A204.1 (cell line): Measurements from ENCODE around the gene KCND3.

Experiments
- FAIRE-seq: peaks from 2 replicates; lab custom pipeline; 2012; peaks lifted over from hg19 to GRCh38; lab: Jason Lieb, UNC

KCND3 gene

DNA sequence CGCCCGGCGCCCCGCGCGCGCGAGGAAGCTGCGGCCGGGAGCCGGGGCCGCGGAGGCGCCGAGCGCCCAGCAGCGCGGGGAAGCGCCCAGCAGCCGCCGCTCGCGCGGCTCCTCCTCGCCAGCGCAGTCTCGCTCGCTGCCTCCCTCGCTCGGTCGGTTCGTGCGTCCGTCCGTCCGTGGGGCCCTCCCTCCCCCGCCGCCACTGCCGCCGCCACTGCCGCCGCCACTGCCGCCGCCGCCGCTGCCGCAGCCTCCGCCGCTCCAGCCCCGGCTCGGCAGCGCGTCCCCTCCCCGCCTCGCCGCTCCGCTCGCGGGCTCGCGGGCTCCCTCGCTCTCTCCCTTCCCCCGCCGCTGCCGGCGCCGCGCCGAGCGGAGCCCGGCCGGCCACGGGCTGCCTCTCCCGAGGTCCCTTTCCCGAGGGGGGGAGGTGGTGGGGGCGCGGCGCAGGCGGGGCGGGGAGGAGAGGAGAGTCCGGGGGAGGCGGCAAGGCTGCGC, at the start of gene KCND3:
Gene KCND3 (minus strand): TSS at position 138 of the 495 bp plus-strand sequence.
- FAIRE-seq, result no peak

DNA sequence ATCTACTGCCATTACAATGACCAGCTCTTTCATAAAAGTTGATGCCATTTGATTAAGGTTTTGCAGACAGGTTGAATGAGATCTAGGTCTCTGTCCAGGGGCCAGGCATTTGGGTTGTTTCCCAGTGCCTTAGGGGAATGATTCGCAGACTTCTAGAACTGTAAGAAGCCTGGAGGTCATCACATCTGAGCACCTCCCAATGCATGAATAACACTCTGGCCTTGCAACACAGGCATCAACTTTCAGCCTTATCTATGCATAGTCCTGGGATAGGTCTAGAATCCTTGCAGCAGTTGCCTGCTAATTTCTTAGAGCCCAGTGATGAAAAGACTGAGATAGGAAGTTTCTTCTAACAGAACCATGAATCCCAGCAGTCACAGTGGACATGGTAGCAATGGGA, 44.8 kb upstream of the KCND3 start:
- FAIRE-seq, result no peak

DNA sequence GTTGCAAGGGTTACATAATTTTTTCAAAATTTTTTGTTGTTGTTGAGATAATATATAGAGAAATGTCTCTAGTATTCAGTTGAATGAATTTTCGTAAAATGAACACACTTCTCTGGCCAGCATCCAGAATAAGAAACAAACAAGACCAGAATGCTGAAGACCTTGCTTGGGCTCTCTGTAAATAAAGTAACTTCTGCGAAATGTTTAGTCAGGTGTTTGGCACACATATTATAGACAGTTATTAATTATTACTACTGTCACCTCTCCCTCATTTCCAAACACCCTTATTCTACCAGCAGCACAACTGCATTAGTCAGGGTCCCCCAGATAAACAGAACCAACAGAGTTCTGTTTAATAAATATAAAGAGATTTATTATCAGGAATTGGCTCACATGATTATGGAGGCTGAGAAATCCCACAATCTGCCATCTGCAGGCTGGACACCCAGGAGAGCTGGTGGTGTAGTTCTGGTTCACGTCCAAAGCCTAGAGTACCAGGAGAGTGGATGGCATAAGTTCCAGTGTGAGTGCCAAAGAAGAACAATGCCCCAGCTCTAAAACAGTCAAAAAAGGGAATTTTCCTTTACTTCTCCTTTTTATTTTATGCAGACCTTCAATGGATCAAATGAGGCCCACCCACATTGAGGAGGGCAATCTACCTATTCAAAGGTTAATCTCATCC, 44.1 kb upstream of the KCND3 start:
- no peak for FAIRE-seq

DNA sequence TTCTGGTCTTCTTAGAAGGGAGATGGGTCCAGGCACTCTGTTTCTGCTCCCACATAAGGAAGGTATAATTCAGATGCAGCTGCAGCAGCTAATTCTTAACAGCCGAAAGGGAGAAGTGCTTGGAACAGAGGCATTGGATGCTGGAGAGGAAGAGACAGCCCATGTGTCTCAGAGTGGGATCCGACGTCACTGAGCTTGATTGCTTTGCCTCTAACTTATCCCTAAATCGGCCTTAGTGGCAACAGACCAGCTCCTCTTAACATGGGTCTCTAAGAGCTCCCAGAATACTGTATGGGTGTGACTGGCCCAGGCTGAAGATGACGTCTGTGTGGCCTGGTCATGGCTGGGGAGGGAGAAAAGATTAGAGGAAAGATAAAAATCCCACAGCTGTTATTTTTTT, 40.7 kb upstream of the KCND3 start:
- no peak for FAIRE-seq

DNA sequence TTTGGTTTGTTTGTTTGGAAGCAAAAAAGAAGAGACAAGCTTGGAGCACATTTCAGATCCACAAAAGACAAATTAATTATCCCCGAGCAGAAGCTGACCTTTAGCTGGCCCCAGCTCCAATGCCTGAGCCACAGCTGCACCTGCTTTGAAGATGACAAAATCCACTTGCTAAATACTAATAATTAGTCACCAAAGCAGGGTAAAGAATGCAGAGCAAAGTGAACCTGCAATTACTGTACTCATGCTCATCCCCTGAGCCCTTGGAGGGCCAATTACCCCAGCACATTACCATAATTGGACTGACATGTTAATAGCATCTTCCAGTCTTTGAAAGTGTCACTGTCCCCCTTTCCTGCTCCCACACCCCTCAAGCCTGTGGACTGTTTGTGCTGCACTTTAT, 38.2 kb upstream of the KCND3 start:
- no peak for FAIRE-seq

DNA sequence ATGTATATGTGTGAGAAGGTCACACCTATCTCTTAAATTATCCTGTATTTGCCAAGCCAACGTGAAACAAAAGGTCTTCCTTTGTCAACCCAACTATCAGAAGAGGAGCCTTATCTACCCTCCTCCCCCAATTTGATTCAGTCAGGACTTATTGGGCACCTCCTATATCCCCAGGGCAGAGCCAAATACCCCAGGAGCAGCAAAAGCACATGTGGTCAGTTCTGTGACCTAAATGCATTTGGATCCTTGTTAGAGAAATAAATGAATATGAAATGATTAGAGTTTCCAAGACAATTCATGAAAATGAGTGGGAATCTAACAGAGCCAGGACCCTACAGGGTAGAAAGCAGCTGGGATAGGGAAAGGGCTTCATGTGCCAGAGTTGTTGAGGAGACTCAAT, 37.0 kb upstream of the KCND3 start:
- no peak for FAIRE-seq

DNA sequence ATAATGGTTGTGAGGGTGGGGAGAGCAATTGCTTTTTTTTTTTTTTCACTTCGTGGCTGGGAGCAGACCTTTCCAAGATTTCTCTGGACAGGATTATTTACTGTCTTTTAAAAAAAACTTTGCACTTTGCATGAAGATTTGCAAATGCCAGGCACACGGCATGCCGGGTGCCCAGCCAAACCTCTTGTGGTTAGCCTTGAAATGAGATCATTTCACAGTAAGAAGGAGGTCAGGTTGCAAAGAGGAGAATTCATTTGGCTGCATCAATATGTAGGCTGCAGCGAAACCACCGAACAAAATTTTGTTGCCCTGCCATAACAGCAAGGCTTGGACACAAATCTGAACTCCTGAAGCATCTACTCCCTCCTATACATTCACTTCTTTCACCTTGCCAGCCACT, 36.5 kb upstream of the KCND3 start:
- no peak for FAIRE-seq

DNA sequence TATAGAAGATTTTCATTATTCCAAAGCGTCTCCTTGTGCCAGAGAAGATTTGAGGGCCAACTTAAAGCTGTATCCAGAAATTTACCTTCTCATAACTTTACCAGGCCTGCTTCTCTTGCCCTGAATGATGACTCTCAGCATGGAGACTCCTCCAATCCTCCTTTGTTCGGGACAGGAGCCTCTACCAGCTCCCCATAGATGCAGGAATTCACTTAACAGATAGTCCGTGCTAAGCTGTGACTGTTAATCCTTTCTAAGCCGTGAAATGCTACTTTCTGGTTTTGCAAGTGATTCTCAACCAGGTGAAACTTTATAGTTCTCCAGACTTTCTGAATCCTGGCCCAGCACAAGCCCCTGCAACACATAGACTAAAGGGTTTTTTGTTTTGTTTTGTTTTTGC, 31.8 kb upstream of the KCND3 start:
- no peak for FAIRE-seq

DNA sequence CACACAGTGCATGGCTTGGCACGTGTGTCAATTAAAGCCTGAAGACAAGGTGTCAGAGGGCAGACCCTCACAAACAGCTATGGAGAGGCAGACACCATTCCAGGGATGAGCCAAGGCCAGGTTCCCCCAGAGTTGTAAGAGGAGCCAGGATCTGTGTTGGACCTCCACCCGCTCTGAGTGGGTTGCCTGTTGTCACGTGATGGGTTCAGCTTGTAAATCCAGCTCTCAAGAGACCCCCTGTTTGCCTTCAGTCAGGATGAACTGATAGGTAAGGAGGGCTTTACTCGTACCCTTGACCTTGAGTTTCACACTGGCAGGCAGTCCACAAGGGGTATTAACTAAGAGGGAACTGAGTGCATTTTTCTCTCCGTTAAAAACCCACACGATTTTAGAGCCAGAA, 27.7 kb upstream of the KCND3 start:
- FAIRE-seq, result no peak

DNA sequence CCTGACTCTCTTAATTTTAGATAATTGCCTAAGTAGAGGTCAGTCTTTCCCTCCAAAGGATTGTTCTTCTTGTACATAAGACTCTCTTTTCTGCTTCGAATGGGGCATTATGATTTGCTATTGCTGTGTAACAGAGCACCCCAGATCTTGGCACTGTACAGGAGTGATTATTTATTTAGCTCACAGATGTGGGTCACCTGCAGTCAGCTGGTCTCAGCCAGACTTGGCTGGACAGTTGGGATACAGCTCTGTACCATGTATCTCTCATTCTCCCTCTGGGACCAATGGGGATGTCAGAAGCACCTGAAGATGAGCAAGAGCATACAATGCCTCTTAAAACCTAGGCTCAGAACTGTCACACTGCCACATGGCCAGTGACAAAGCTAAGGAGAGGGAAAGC, 23.4 kb upstream of the KCND3 start:
- FAIRE-seq, result no peak

DNA sequence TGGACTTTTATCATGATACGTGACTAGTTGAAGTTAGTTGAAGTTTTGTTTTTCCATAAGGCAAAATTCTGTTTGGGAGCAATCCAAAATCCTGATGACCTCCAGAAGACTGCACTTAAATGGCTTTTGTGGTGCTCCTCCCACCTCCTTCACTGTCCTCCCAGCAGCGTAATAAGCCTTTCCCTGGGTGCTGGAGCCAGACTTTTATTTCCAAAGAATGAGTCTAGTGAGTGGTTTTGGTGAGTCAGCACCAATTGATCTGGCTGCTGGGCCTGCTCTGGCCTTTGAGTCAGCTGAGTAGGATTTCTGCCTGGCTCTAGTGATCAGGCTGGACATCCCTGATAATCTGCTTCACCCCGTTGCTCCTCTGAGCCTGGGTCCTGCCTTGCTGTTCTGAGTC, 21.7 kb upstream of the KCND3 start:
- FAIRE-seq, result no peak

DNA sequence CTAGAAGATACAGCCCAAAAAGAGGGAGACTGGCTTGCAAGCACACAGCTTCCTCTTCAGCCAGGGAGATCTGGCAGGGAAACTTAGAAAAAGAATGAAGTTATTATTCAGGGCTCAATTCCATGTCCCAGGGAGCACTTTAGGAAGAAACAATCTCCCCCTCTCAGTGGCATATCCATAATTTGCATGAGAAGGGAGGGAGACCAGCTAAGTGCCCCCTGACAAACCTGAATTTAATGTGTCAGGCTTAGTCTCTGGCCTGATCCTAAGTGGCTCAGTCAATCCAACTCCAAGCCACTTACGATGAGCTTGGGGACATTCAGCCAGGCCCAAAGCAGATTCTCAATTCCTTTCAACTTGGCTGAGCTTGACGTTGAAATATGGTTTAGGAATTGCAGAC, 17.7 kb upstream of the KCND3 start:
- FAIRE-seq, result no peak

DNA sequence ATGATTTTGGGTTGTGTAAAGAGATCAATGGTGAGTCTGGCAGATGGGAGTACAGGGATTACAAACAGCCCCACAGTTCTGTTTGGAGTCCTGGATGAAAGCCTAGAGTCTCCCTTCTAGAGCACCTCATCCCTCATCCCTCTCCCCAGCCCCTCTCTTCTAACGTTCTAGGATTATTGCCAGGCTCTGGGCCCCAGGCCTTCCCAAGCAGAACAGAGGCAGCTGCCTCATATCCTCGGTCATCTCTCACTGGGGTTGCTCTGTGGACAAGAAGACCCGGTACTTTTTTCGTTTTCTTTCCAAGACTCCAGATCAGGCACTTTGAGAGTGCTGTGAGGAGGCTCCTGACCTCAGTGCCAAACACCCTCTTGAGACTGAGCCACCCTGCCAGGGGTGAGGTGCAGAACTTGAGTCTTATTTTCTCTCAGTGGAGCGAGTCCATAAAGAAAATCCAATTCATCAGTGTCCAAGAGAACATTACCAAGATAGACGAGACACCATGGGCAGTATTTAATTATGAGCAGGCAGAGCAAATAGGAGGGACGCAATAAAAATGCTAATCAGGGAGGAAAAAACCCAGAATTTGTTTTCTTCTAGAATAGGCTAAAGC, 17.1 kb upstream of the KCND3 start:
- FAIRE-seq, result no peak

DNA sequence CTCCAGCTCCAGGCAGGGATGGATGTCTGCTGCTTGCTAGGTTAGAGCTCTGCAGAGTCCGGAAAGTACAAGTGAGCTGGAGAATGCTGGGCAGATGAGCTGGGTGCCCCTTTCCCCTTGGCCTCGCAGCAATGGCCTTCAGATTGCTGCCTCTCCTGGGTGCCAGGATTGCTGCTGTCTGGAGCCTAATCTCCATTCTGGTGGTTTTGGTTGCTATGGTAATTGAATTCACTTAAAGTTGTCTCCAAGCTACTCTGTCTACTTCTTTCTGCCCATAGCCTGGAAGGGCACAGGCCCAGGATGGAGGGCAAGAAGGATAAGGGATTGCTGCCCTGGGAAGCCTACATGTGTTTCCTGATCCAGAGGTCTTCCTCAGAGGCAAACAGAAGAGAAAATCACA, 14.6 kb upstream of the KCND3 start:
- FAIRE-seq, result no peak

DNA sequence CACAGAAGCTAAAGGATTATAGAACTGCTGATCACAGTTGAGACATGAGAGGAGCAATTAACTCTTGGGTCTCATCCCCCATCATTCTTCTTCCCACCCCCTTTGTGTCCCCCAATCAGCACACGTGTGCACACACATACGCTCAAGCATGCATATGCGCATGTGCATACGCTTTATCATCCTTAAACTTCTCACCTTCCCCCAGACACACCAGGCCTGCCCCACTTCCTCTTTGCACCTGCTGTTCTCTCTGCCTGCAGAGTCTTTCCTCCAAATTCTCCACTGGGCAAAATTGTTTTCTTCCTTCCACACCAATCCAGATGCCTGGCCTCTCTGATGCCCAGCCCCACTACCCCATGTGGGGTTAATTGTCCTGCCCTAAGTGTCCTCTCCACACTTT, 13.0 kb upstream of the KCND3 start:
- no peak for FAIRE-seq

DNA sequence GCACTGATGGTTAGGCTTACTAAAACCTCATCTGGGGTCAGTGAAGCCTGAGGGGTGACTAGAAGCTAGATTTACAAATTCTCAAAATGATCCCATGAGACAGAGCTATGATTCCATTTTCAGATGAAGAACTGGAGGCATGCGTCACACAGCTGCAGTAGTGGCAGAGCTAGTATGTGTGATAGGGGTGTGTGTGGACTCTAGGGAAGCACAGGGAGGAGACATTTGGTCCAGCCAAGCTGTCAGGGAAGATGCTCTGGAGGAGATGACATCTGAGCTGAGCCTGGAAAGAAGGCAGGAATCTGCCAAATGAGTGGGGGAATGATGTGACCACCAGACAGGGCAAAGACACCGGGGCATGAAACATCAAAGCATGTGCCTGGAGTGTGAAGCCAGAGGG, 12.0 kb upstream of the KCND3 start:
- FAIRE-seq, result no peak

DNA sequence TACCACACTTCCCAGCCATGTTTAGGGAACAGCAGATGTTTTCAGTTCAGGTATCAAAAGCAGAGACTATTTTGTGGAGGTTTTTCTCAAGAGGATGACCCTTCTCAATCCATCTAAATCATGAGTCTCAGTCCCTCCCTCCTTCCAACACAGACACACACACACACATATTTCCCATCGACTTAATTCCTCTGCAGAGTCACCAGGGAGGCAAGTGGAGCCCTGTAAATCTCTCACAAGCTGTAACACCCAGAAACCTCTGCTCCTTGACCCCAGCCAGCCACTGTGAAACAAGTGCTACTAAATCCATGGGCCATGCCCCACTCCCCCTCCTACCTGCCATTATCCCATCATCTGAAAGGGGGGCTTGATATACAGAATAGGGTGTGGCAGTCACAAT, 10.6 kb upstream of the KCND3 start:
- FAIRE-seq, result no peak

DNA sequence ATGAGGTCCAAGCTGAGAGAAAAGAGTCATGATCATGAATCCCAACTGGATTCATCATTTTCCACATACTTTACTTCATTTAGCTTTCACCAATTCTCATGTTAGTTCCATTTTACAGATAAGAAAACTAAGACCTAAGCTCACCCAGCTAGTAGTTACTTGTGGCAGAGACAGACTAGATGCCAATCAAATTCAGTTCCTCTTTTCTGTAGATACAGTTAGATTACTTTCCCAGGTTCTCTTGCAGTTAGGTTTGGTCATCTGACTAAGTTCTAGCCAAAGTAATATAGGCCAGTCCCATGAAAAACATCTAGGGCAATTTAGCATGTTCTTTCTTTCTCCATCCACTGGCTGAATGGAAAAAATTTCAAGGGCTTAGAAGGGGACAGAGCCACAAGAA, 8.9 kb upstream of the KCND3 start:
- no peak for FAIRE-seq

DNA sequence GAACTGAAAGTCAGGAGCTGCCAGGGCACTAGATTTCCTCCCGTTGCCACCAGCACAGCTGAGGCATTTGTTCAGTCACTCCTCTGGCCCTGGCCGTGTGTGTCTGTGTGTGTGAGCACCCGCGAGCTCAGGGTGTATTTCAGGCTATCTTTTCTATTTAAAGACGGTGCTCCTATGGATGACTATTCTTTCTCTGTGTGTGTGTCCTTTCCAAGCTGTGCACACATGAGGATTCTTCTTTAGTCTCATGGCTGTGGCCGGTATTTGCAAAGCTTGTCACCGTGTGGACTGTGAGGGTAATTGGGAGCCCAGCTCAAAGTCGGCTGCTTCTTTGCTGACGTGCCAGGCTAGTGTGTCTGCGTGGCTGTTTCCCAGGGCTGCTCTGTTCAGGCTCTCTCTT, 3.0 kb upstream of the KCND3 start:
- FAIRE-seq, result no peak

DNA sequence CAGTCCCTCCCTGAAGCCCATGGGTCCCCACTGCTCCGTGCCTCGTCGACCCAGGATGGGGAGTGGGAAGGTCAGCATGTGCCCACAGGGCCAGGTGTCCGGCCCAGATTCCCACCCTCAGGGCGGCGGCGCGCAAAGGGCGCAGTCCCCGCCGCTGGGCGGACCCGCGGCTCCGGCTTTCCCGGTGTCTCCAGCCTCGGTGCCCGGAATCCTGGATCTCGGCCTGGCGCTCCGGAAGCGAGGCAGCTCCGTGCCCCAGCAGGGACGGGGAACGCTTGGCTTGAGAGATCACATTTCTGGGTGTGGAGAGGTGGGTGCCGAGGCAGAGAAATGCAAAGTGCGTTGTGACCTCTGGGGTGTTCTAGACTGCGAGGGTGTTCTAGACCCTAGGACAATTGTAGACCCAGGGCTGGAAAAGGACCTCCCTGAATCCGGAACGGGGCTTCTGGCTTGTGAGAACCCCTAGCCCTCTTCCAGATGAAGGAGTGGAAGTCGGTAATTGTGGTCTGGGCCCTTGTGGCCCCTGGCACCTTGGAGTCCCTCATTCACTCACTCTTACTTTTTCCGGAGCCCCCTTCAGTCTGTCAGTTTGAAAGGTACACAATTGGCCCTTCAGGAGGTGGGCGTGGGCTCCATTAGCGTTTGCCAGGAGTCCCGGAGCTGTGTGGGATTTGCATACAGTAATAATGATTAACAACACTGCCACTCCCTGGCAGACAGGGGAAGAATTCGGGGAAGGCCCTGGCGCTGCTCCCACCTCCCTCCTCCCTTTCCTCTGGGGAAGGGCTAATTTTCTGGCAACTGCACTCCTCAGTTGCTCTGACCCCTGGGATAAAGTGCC, 1.6 kb upstream of the KCND3 start:
- FAIRE-seq, result no peak

DNA sequence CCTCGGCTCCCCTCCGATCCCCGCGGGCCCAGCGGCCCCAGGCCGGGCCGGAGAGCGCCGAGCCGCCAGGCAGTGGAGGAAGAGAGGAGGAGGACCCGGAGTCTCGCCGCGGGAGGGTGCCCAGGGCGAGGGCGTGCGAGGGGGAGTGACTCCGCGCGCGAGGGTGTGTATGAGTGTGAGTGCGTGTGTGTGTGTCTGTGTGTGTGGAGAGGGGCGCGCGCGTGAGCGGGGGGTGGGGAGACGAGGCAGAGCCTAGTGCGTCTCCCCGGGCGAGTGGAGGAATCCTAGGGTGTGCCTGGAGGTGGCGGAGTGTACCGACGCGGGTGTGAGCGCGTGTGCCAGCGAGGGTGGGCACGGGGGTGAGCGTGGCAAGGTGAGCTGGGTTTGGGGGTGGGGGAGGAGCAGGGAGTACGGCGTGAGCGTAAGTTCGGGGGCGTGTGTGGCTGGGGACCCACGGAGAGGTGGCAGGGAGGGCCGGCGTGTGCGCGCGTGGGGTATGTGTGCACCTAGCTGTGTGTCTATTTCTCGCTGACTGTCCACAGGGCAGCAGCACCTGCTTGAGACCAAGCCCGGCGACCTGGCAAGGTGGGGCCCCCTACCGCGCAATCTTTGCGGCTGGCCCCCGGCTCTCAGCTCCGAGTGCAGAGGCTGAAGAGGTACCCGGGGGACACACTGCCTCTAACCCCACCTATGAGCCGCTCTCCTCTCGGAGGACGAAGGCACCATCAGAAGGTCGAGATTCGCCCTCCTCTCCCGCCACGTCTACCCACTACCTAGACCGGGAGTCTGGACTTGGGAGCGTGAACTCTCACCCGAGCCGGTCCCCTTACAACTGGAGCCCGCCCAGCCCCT, 784 bp upstream of the KCND3 start:
- FAIRE-seq, result no peak

DNA sequence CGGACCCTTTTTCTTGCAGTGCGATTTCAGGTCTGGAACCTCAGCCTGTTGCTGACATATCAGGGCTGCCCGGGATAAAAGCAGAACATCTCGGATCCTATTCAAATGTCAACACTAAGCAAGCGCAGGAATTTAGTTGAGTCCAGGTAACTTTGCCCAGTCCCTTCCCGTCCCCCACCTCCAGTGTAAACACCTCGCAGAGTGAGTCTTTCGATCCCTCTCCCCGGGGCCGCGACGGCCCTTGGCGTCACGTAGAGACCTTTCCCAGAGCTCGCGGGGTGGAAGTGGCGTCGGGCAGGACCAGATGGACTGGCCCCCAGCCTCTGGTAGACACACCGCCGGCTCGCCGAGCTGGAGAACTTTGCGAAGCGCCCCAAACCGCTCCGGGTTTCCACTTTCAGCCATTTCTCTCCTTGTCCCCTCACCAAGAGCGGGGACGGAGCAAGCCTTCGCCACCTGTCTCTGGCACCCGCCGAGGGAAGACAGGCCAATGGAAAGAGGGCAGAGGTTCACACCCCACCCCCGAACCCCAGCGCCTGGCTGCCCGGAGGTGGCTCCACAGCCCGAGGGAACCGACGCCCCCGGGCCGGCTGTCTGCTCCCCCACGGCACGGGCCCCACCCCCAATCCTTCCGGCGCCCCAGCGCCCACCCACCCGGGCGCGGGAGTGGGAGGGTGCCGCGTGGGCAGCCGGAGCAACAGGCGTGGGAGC, 570 bp downstream of the KCND3 start:
- FAIRE-seq, result no peak
